Gastrocnemius medialis (tissue), 4 donors: ENCODE measurements around the gene GRK4. TPM values are rescaled to one million over a fixed set of nuclear protein-coding genes. Genes with fewer than 3 reads are reported as not detected.

Experiments
- ATAC-seq, 2 donors: fragments of 150-250 bp; one replicate each; pipeline ENCODE4 v1.9.1; 2016
- DNase-seq, 2 donors: peaks; one replicate each; pipeline ENCODE4 v3.0.0-alpha.2; 2019
- H3K27ac ChIP-seq, 4 donors: fragments of 200-600 bp; sonication (generic); 1 replicate in 1 of 4; 2 replicates in 3 of 4; pipeline ENCODE4 v1.5.1; 2016 to 2018; ENCODE audit warnings: mild to moderate bottlenecking in 2 of 4, moderate library complexity in 1 of 4
- H3K27me3 ChIP-seq, 3 donors: fragments of 200-600 bp; sonication (generic) in 2 of 3; 1 replicate in 1 of 3; 2 replicates in 2 of 3; pipeline versions ENCODE4 v1.5.1 to v1.6.0; 2016 to 2019; ENCODE audit warnings: mild to moderate bottlenecking in 1 of 3, moderate library complexity in 1 of 3
- H3K36me3 ChIP-seq, 2 donors: fragments of 200-600 bp; sonication (generic) in 1 of 2; one replicate each; pipeline ENCODE4 v1.5.1; 2017 to 2018
- H3K4me1 ChIP-seq, 2 donors: fragments of 200-600 bp; sonication (generic) in 1 of 2; one replicate each; pipeline ENCODE4 v1.5.1; 2016 to 2017; ENCODE audit warnings: mild to moderate bottlenecking in 2 of 2
- H3K4me3 ChIP-seq, 4 donors: fragments of 200-600 bp; sonication (generic) in 3 of 4; 1 replicate in 1 of 4; 2 replicates in 3 of 4; pipeline ENCODE4 v1.5.1; 2016 to 2019; ENCODE audit warnings: mild to moderate bottlenecking in 2 of 4
- H3K9me3 ChIP-seq, 3 donors: fragments of 200-600 bp; sonication (generic) in 2 of 3; 1 replicate in 1 of 3; 2 replicates in 2 of 3; pipeline ENCODE4 v1.5.1; 2016 to 2019
- CTCF ChIP-seq, 5 experiments: fragments of 450-650 bp in 3 of 5; fragments of 200-600 bp in 2 of 5; sonication (generic) in 2 of 5; IDR thresholded peaks in 4 of 5; conservative IDR thresholded peaks in 1 of 5; 1 replicate in 4 of 5; 2 replicates in 1 of 5; pipeline ENCODE4 v1.5.1; 2016 to 2019; ENCODE audit warnings: antibody characterized with exemption in 5 of 5, mild to moderate bottlenecking in 3 of 5, moderate library complexity in 3 of 5
- POLR2A ChIP-seq, 2 donors: fragments of 450-650 bp; IDR thresholded peaks; one replicate each; pipeline ENCODE4 v1.6.1; 2017; ENCODE audit warnings: antibody characterized with exemption in 2 of 2, mild to moderate bottlenecking in 2 of 2, moderate library complexity in 2 of 2
- in situ Hi-C, 4 donors: fragments of 200-750 bp; cut with MboI; loops; one replicate each; pipeline versions ENCODE4 v1.15.0 to v1.8.0; 2017; ENCODE audit warnings: low sequenced_read_pairs in 4 of 4
- intact Hi-C: fragments of 100-400 bp; cut with DNase I; formaldehyde crosslinking; loops from one replicate; pipeline ENCODE4 v1.15.1; 2023; ENCODE audit warnings: low total_unique reads
- total RNA-seq, 4 donors: library from RNA; depleted of rRNA; stranded (reverse); fragments of >200 nt; gene quantifications; one replicate each; pipeline versions ENCODE4 v1.1.0 to v1.2.3, GENCODE V29; 2016

GRK4 gene
- total RNA-seq, 4 donors from 2014 or later, result 2.8 to 5.8 (median 3.7) TPM

DNA sequence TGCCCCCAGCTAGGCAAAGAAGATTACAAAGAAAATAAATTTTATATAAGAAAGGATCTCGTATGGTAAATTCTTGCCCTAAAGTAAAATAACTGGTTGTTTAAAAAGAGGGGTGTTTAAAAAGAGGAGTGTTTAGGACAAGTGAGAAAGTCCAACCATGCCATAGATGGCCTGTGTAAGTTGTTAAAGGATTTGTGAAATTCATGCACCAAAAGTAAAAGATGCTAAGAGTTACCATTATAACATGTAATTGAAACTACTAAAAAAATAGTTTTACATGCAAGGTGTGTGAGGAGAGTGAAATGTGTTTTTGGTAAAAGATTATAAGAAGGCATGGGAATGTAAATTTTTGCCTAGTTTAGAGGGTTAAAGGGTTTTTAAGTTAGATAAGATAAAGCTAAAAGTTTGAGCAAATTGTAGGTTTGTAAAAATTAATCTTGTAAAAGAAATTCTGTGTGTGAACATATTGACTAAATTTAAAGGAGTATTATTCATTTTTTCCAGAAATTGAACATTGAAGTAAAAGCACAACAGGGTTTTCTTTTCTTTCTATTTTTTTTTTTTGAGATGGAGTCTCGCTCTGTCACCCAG, 90.9 kb downstream of the GRK4 start:
- DNase-seq, result no peak
- no peak for TF ChIP-seq CTCF (IDR thresholded peaks at IDR 0.05 in 4 of 5, conservative IDR thresholded peaks at IDR 0.05 in 1 of 5)
- Histone ChIP-seq H3K9me3 (no peaks in the 10 kb centered on the region), H3K27me3 (no peaks in the 10 kb centered on the region), H3K27ac (no peak overlapping the region), H3K36me3 (no peaks in the 10 kb centered on the region), H3K4me1 (no peaks in the 10 kb centered on the region), H3K4me3 (no peak overlapping the region)
- intact Hi-C loops, result no loop called here
- no peak for ATAC-seq
- in situ Hi-C loops, result no loop called here

GRCh38 chr4:3059943-3060342, 96.6 kb downstream of the GRK4 start:
- Histone ChIP-seq H3K9me3 (no peaks in the 10 kb centered on the region), H3K4me3 (no peak overlapping the region), H3K27ac (no peak overlapping the region), H3K4me1 (no peaks in the 10 kb centered on the region), H3K27me3 (no peaks in the 10 kb centered on the region), H3K36me3 (no peaks in the 10 kb centered on the region)
- intact Hi-C loops (no loop called here), in situ Hi-C loops (no loop called here)
- TF ChIP-seq POLR2A (IDR thresholded peaks at IDR 0.05) (no peak), CTCF (IDR thresholded peaks at IDR 0.05 in 4 of 5, conservative IDR thresholded peaks at IDR 0.05 in 1 of 5) (no peak)
- no peak for DNase-seq
- ATAC-seq, result peak; percentile 52 to 88

DNA sequence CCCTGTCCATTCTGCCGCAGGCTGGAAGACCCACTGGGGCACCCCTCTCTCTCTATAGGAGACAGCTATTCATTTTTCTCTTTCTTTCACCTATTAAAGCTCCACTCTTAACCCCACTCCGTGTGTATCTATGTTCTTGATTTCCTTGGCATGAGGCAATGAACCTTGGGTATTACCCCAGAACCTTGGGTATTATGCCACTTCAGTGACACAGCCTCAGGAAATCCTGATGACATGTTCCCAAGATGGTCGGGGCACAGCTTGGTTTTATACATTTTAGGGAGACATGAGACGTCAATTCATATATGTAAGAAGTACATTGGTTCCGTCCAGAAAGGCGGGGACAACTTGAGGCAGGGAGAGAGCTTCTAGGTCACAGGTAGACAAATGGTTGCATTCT, 97.6 kb downstream of the GRK4 start:
- Histone ChIP-seq H3K27me3 (no peaks in the 10 kb centered on the region), H3K27ac (no peak overlapping the region)

GRCh38 chr4:3062471-3062870, 99.1 kb downstream of the GRK4 start:
- Histone ChIP-seq H3K27ac (no peak overlapping the region), H3K4me3 (no peak overlapping the region), H3K4me1 (no peaks in the 10 kb centered on the region), H3K9me3 (no peaks in the 10 kb centered on the region), H3K36me3 (no peaks in the 10 kb centered on the region), H3K27me3 (no peaks in the 10 kb centered on the region)
- in situ Hi-C loops, result no loop called here
- DNase-seq (no peak), ATAC-seq (no peak)
- intact Hi-C loops, result no loop called here
- TF ChIP-seq POLR2A (IDR thresholded peaks at IDR 0.05) (no peak), CTCF (IDR thresholded peaks at IDR 0.05 in 4 of 5, conservative IDR thresholded peaks at IDR 0.05 in 1 of 5) (no peak)

More for the DNA sequence above, 97.6 kb downstream of the GRK4 start:
- Histone ChIP-seq H3K9me3 (no peaks in the 10 kb centered on the region), H3K4me3 (no peak overlapping the region), H3K36me3 (no peaks in the 10 kb centered on the region), H3K4me1 (no peaks in the 10 kb centered on the region)
- in situ Hi-C loops (no loop called here), intact Hi-C loops (no loop called here)
- no peak for DNase-seq
- ATAC-seq, result no peak
- TF ChIP-seq CTCF (IDR thresholded peaks at IDR 0.05 in 4 of 5, conservative IDR thresholded peaks at IDR 0.05 in 1 of 5) (no peak), POLR2A (IDR thresholded peaks at IDR 0.05) (no peak)

DNA sequence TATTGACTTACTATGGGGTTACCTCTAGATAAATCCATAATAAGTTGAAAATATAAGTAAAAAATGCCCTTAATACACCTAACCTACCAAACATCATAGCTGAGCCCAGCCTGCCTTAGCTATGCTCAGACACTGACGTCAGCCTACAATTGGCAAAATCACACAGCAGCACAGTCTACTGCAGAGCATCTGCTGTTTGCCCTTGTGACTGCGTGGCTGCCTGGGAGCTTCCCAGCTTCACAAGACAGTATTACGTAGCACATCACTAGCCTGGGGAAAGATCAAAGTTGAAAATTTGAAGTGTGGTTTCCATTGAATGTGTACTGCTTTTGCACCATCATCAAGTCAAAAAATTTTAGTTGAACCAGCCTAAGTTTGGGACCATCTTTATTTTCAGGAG, 102.2 kb downstream of the GRK4 start:
- DNase-seq (no peak), ATAC-seq (no peak)
- Histone ChIP-seq H3K4me1 (no peaks in the 10 kb centered on the region), H3K36me3 (no peaks in the 10 kb centered on the region), H3K27ac (no peak overlapping the region), H3K9me3 (no peaks in the 10 kb centered on the region), H3K4me3 (no peak overlapping the region), H3K27me3 (no peaks in the 10 kb centered on the region)
- intact Hi-C loops, result no loop called here
- TF ChIP-seq CTCF (IDR thresholded peaks at IDR 0.05 in 4 of 5, conservative IDR thresholded peaks at IDR 0.05 in 1 of 5), result no peak
- in situ Hi-C loops, result no loop called here
